Smooth muscle cell (in vitro differentiated cells): ENCODE results near the gene ARHGAP25. TPM values are rescaled to one million over a fixed set of nuclear protein-coding genes. Genes with fewer than 3 reads are reported as not detected.

Experiments
- DNase-seq: peaks from one replicate; lab custom pipeline; 2025; ENCODE audit not compliant: unreplicated experiment; lab: John Stamatoyannopoulos, UW
- H2AFZ ChIP-seq: fragments of 200-600 bp; sonication (generic); 2 replicates; pipeline ENCODE4 v1.6.0; 2016; ENCODE audit warnings: antibody characterized with exemption, low read depth, mild to moderate bottlenecking
- H3F3A ChIP-seq: fragments of 200-600 bp; sonication (generic); 2 replicates; pipeline ENCODE4 v1.6.0; 2017; ENCODE audit warnings: antibody characterized with exemption, low read depth
- H3K27ac ChIP-seq: fragments of 200-600 bp; sonication (generic); 2 replicates; pipeline ENCODE4 v1.5.1; 2016; ENCODE audit warnings: low read depth, mild to moderate bottlenecking
- H3K27me3 ChIP-seq: fragments of 200-600 bp; sonication (generic); 2 replicates; pipeline ENCODE4 v1.6.1; 2016; ENCODE audit warnings: low read depth, mild to moderate bottlenecking
- H3K36me3 ChIP-seq: fragments of 200-600 bp; sonication (generic); 2 replicates; pipeline ENCODE4 v1.5.1; 2016; ENCODE audit warnings: low read depth
- H3K4me1 ChIP-seq: fragments of 200-600 bp; sonication (generic); 2 replicates; pipeline ENCODE4 v1.5.1; 2016; ENCODE audit warnings: low read depth
- H3K4me2 ChIP-seq: fragments of 200-600 bp; sonication (generic); 2 replicates; pipeline ENCODE4 v1.6.0; 2016; ENCODE audit warnings: mild to moderate bottlenecking
- H3K4me3 ChIP-seq: fragments of 200-600 bp; sonication (generic); 2 replicates; pipeline ENCODE4 v1.5.1; 2016; ENCODE audit warnings: mild to moderate bottlenecking
- H3K79me2 ChIP-seq: fragments of 200-600 bp; sonication (generic); 2 replicates; pipeline ENCODE4 v1.6.0; 2016; ENCODE audit warnings: low read depth, mild to moderate bottlenecking
- H3K9ac ChIP-seq: fragments of 200-600 bp; sonication (generic); 2 replicates; pipeline ENCODE4 v1.6.0; 2016; ENCODE audit warnings: low read depth
- H3K9me3 ChIP-seq: fragments of 200-600 bp; sonication (generic); replicated peaks from 2 replicates; pipeline ENCODE4 v1.5.1; 2016; ENCODE audit warnings: low read depth
- H4K20me1 ChIP-seq: fragments of 200-600 bp; sonication (generic); 2 replicates; pipeline ENCODE4 v1.6.0; 2016; ENCODE audit warnings: low read depth
- CTCF ChIP-seq: fragments of 200-600 bp; sonication (generic); IDR thresholded peaks from 2 replicates; pipeline ENCODE4 v1.5.1; 2017; ENCODE audit warnings: borderline replicate concordance, mild to moderate bottlenecking, antibody characterized with exemption; ENCODE audit not compliant: insufficient read depth, poor library complexity, severe bottlenecking
- WGBS: methylation state at CpG from one replicate; pipeline ENCODE4 v1.1.7; 2016; ENCODE audit warnings: low lambda C conversion rate; 5-methylcytosine and 5-hydroxymethylcytosine counted together
- polyA plus RNA-seq: library from polyadenylated mRNA; unstranded; fragments of >200 nt; fragmentation: Nextera tagmentation; extraction: Ambion mirVana; gene quantifications from 2 replicates; pipeline ENCODE4 v1.2.1, GENCODE V29; 2016
- total RNA-seq: library from RNA; depleted of rRNA; stranded (reverse); fragments of >200 nt; gene quantifications from 2 replicates; pipeline ENCODE4 v1.2.3, GENCODE V29; 2014

ARHGAP25 gene
- total and polyA plus RNA-seq, 2 experiments from 2014 or later = 1.5 to 2.0 TPM

- Histone ChIP-seq H3K27ac (peak overlapping the region; percentile 91), H4K20me1 (no peaks in the 10 kb centered on the region), H3K4me3 (no peak overlapping the region), H3K27me3 (no peaks in the 10 kb centered on the region), H3K4me1 (peaks cover 38% of the 10 kb centered on the region), H2AFZ (peak overlapping the region; percentile 32), H3F3A (peaks cover 25% of the 10 kb centered on the region), H3K9ac (peak overlapping the region; percentile 80), H3K79me2 (no peaks in the 10 kb centered on the region), H3K9me3 (no peaks in the 10 kb centered on the region), H3K36me3 (no peaks in the 10 kb centered on the region), H3K4me2 (peak overlapping the region; percentile 72)
- WGBS = 88% methylated on average over 6 of the region's 6 CpGs
- no peak for DNase-seq
- TF ChIP-seq CTCF = no peak
Measured at GRCh38 chr2:68764041-68764805, 29.6 kb downstream of the ARHGAP25 start.

- Histone ChIP-seq H3K9me3 (no peaks in the 10 kb centered on the region), H3K27ac (peak overlapping the region; percentile 91), H3K79me2 (no peaks in the 10 kb centered on the region), H3F3A (peaks cover 30% of the 10 kb centered on the region), H4K20me1 (no peaks in the 10 kb centered on the region), H3K4me3 (peak overlapping the region; percentile 25), H2AFZ (no peak overlapping the region), H3K4me1 (peaks cover 45% of the 10 kb centered on the region), H3K9ac (peak overlapping the region; percentile 80), H3K36me3 (no peaks in the 10 kb centered on the region), H3K27me3 (no peaks in the 10 kb centered on the region), H3K4me2 (peak overlapping the region; percentile 72)
- TF ChIP-seq CTCF = no peak
- 21% methylated on average over 5 of the region's 5 CpGs for WGBS
- DNase-seq = no peak
Measured at GRCh38 chr2:68764806-68765311, 30.2 kb downstream of the ARHGAP25 start.

- Histone ChIP-seq H3K9me3 (no peaks in the 10 kb centered on the region), H3K36me3 (no peaks in the 10 kb centered on the region), H3K79me2 (no peaks in the 10 kb centered on the region), H3K4me1 (peaks cover 49% of the 10 kb centered on the region), H3K4me3 (no peak overlapping the region), H3K4me2 (peak overlapping the region; percentile 72), H3F3A (peaks cover 30% of the 10 kb centered on the region), H3K27ac (peak overlapping the region; percentile 91), H3K27me3 (no peaks in the 10 kb centered on the region), H3K9ac (peak overlapping the region; percentile 53), H4K20me1 (no peaks in the 10 kb centered on the region), H2AFZ (peak overlapping the region; percentile 58)
- DNase-seq = no peak
- TF ChIP-seq CTCF = no peak
- 70% methylated on average over 4 of the region's 4 CpGs for WGBS
Measured at GRCh38 chr2:68765739-68766375, 31.2 kb downstream of the ARHGAP25 start.
